Stimulated activated CD8-positive, alpha-beta memory T cell treated with anti-CD3 and anti-CD28 coated beads, Interleukin-15, amount 100 ng/mL, for 1 hour (primary cell): Measurements from ENCODE around the gene ST6GALNAC5.
"Not testable (repeated sequence)": the region's sequence is repeated elsewhere in the genome, so short reads cannot be mapped to it uniquely, and the experiment has no call there.

ENCODE experiments used
- DNase-seq: peaks from one replicate; pipeline ENCODE4 v3.0.0-alpha.2; 2020; ENCODE audit warnings: low read depth

The ST6GALNAC5 gene

GRCh38 chr1:76938304-76938703 lies 71.0 kb downstream of the ST6GALNAC5 start:
- DNase-seq = no peak

GRCh38 chr1:76939050-76939816 lies 72.0 kb downstream of the ST6GALNAC5 start:
- no peak for DNase-seq

GRCh38 chr1:76939817-76940216 lies 72.5 kb downstream of the ST6GALNAC5 start:
- no peak for DNase-seq

- no peak for DNase-seq
Measured at GRCh38 chr1:76940571-76941335, 73.5 kb downstream of the ST6GALNAC5 start.

GRCh38 chr1:76942549-76942948 lies 75.3 kb downstream of the ST6GALNAC5 start:
- no peak for DNase-seq

GRCh38 chr1:76944942-76945341 lies 77.7 kb downstream of the ST6GALNAC5 start:
- DNase-seq = no peak

- DNase-seq = no peak
Measured at GRCh38 chr1:76948846-76949245, 81.6 kb downstream of the ST6GALNAC5 start.

GRCh38 chr1:76949503-76949902 lies 82.2 kb downstream of the ST6GALNAC5 start:
- no peak for DNase-seq

- DNase-seq = no peak
Measured at GRCh38 chr1:76950306-76950705, 83.0 kb downstream of the ST6GALNAC5 start.

GRCh38 chr1:76951153-76951552 lies 83.9 kb downstream of the ST6GALNAC5 start:
- no peak for DNase-seq

GRCh38 chr1:76955652-76956051 lies 88.4 kb downstream of the ST6GALNAC5 start:
- no peak for DNase-seq

- DNase-seq = no peak
Measured at GRCh38 chr1:76957961-76958360, 90.7 kb downstream of the ST6GALNAC5 start.

- no peak for DNase-seq
Measured at GRCh38 chr1:76958828-76959227, 91.5 kb downstream of the ST6GALNAC5 start.

- no peak for DNase-seq
Measured at GRCh38 chr1:76959556-76959955, 92.3 kb downstream of the ST6GALNAC5 start.

- no peak for DNase-seq
Measured at GRCh38 chr1:76961181-76961819, 94.0 kb downstream of the ST6GALNAC5 start.

- DNase-seq = no peak
Measured at GRCh38 chr1:76961820-76962207, 94.5 kb downstream of the ST6GALNAC5 start.

- DNase-seq = not testable (repeated sequence)
Measured at GRCh38 chr1:76981267-76981666, 114.0 kb downstream of the ST6GALNAC5 start.

GRCh38 chr1:76989976-76990375 lies 122.7 kb downstream of the ST6GALNAC5 start:
- no peak for DNase-seq

- DNase-seq = no peak
Measured at GRCh38 chr1:76993036-76993435, 125.8 kb downstream of the ST6GALNAC5 start.

- DNase-seq = no peak
Measured at GRCh38 chr1:76998582-76999223, 131.4 kb downstream of the ST6GALNAC5 start.

GRCh38 chr1:77007675-77008074 lies 140.4 kb downstream of the ST6GALNAC5 start:
- no peak for DNase-seq

GRCh38 chr1:77010937-77011336 lies 143.7 kb downstream of the ST6GALNAC5 start:
- no peak for DNase-seq
